Common myeloid progenitor, CD34-positive (primary cell): ENCODE measurements around the gene DZANK1.

Source experiments
- CTCF ChIA-PET: fragments of 350-600 bp; sonication (Branson Sonifier 250); formaldehyde crosslinking; loops from one replicate; lab custom pipeline; 2021; ENCODE audit warnings: antibody characterized with exemption; lab: Charles Lee
- POLR2A ChIA-PET: fragments of 350-600 bp; sonication (Branson Sonifier 250); formaldehyde crosslinking; loops from one replicate; lab custom pipeline; 2021; ENCODE audit warnings: antibody characterized with exemption; lab: Charles Lee
- DNase-seq, 3 donors: peaks; one replicate each; pipeline versions ENCODE4 v3.0.0 to v3.0.0-alpha.2; 2013
- H3K27ac ChIP-seq, 2 experiments: 1 replicate in 1 of 2; 2 replicates in 1 of 2; pipeline ENCODE4 v1.7.0; 2013; ENCODE audit warnings: inconsistent platforms in 2 of 2, low read length in 2 of 2, mild to moderate bottlenecking in 2 of 2, low read depth in 1 of 2, moderate library complexity in 1 of 2; ENCODE audit not compliant: severe bottlenecking in 2 of 2, insufficient read depth in 1 of 2, poor library complexity in 1 of 2
- H3K27me3 ChIP-seq, 5 experiments: replicated peaks in 2 of 5; 1 replicate in 3 of 5; 2 replicates in 2 of 5; pipeline versions ENCODE4 v1.6.1 to v1.7.0; 2013; ENCODE audit warnings: low read length in 4 of 5, mild to moderate bottlenecking in 2 of 5, moderate library complexity in 2 of 5, inconsistent platforms in 1 of 5; ENCODE audit not compliant: insufficient read depth in 5 of 5, control insufficient read depth in 4 of 5
- H3K36me3 ChIP-seq, 4 experiments: 1 replicate in 2 of 4; 2 replicates in 2 of 4; pipeline versions ENCODE4 v1.6.1 to v1.7.0; 2013; ENCODE audit warnings: low read length in 3 of 4, control low read depth in 1 of 4, mild to moderate bottlenecking in 1 of 4; ENCODE audit not compliant: control insufficient read depth in 4 of 4, insufficient read depth in 4 of 4
- H3K4me1 ChIP-seq, 4 experiments: 1 replicate in 3 of 4; 2 replicates in 1 of 4; pipeline versions ENCODE4 v1.6.1 to v1.7.1; 2013; ENCODE audit warnings: low read length in 3 of 4, mild to moderate bottlenecking in 3 of 4, control low read depth in 1 of 4, inconsistent platforms in 1 of 4, moderate library complexity in 1 of 4; ENCODE audit not compliant: control insufficient read depth in 4 of 4, insufficient read depth in 4 of 4; ENCODE audit errors: control extremely low read depth in 1 of 4
- H3K4me3 ChIP-seq, 7 experiments: 1 replicate in 4 of 7; 2 replicates in 3 of 7; pipeline versions ENCODE4 v1.5.1 to v1.7.0; 2013; ENCODE audit warnings: mild to moderate bottlenecking in 7 of 7, low read length in 6 of 7, moderate library complexity in 6 of 7, inconsistent platforms in 2 of 7, low read depth in 2 of 7, control low read depth in 1 of 7; ENCODE audit not compliant: insufficient read depth in 4 of 7, control insufficient read depth in 1 of 7; ENCODE audit errors: extremely low read depth in 1 of 7
- H3K9me3 ChIP-seq, 5 experiments: 1 replicate in 4 of 5; 2 replicates in 1 of 5; pipeline versions ENCODE4 v1.6.1 to v1.7.1; 2013; ENCODE audit warnings: low read length in 4 of 5, mild to moderate bottlenecking in 2 of 5, inconsistent platforms in 1 of 5, low read depth in 1 of 5, moderate library complexity in 1 of 5; ENCODE audit not compliant: control insufficient read depth in 4 of 5, insufficient read depth in 2 of 5; ENCODE audit errors: control extremely low read depth in 1 of 5
- WGBS: methylation state at CpG from one replicate; pipeline ENCODE4 v1.1.5; 2013; ENCODE audit not compliant: insufficient coverage; 5-methylcytosine and 5-hydroxymethylcytosine counted together

DZANK1 gene

GRCh38 chr20:18443886-18444285 is 22.9 kb downstream of the DZANK1 start:
- WGBS = 94% methylated on average over 4 of the region's 4 CpGs
- no peaks in the 10 kb centered on the region for H3K4me1 ChIP-seq
- ChIA-PET POLR2A (no interaction called here), CTCF (no interaction called here)
- no peak for DNase-seq
- no peak overlapping the region for H3K4me3 ChIP-seq
- no peaks in the 10 kb centered on the region for H3K27me3 ChIP-seq
- H3K27ac ChIP-seq = no peak overlapping the region
- H3K36me3 ChIP-seq = no peaks in the 10 kb centered on the region
- no peaks in the 10 kb centered on the region for H3K9me3 ChIP-seq

GRCh38 chr20:18440403-18440802 is 26.4 kb downstream of the DZANK1 start:
- H3K4me3 ChIP-seq = no peak overlapping the region
- 29% methylated on average over 1 of the region's 1 CpG for WGBS
- H3K36me3 ChIP-seq = no peaks in the 10 kb centered on the region
- H3K27ac ChIP-seq = no peak overlapping the region
- POLR2A ChIA-PET = no interaction called here
- no peak for DNase-seq
- H3K9me3 ChIP-seq = no peaks in the 10 kb centered on the region
- CTCF ChIA-PET = no interaction called here
- peaks cover 0 to 2% (median 0%) of the 10 kb centered on the region in 4 experiments for H3K4me1 ChIP-seq
- no peaks in the 10 kb centered on the region for H3K27me3 ChIP-seq

- WGBS = 40% methylated on average over 1 of the region's 2 CpGs
- Histone ChIP-seq H3K27ac (no peak overlapping the region), H3K36me3 (no peaks in the 10 kb centered on the region), H3K4me3 (no peak overlapping the region), H3K4me1 (peaks cover 0 to 2% (median 0%) of the 10 kb centered on the region in 4 experiments), H3K27me3 (no peaks in the 10 kb centered on the region), H3K9me3 (no peaks in the 10 kb centered on the region)
- ChIA-PET CTCF (interaction anchor here (0.8 kb wide), 1 partner anchor 30 kb away, joined by 3 read pairs; the partner anchor contains the start of gene DZANK1), POLR2A (no interaction called here)
- peak in 1 of 3 donors; percentile 15 for DNase-seq
Measured at GRCh38 chr20:18436847-18437246, 30.0 kb downstream of the DZANK1 start.

GRCh38 chr20:18431206-18431605 is 35.6 kb downstream of the DZANK1 start:
- H3K27me3 ChIP-seq = no peaks in the 10 kb centered on the region
- ChIA-PET POLR2A (no interaction called here), CTCF (no interaction called here)
- 98% methylated on average over 6 of the region's 6 CpGs for WGBS
- no peaks in the 10 kb centered on the region for H3K4me1 ChIP-seq
- no peaks in the 10 kb centered on the region for H3K36me3 ChIP-seq
- no peak for DNase-seq
- no peak overlapping the region for H3K27ac ChIP-seq
- no peaks in the 10 kb centered on the region for H3K9me3 ChIP-seq
- no peak overlapping the region for H3K4me3 ChIP-seq

GRCh38 chr20:18430172-18430826 is 36.5 kb downstream of the DZANK1 start:
- no peaks in the 10 kb centered on the region for H3K27me3 ChIP-seq
- no peak for DNase-seq
- no peak overlapping the region for H3K4me3 ChIP-seq
- ChIA-PET CTCF (interaction anchor here (1.2 kb wide), 1 partner anchor 159 kb away, joined by 3 read pairs; no protein-coding TSS in a partner anchor), POLR2A (no interaction called here)
- no peaks in the 10 kb centered on the region for H3K4me1 ChIP-seq
- no peak overlapping the region for H3K27ac ChIP-seq
- WGBS = 96% methylated on average over 3 of the region's 9 CpGs
- H3K36me3 ChIP-seq = no peaks in the 10 kb centered on the region
- no peaks in the 10 kb centered on the region for H3K9me3 ChIP-seq

GRCh38 chr20:18428490-18429173 is 38.2 kb downstream of the DZANK1 start:
- no peak overlapping the region for H3K4me3 ChIP-seq
- CTCF ChIA-PET = interaction anchor here (1.1 kb wide), 1 partner anchor 11 kb away, joined by 3 read pairs; no protein-coding TSS in a partner anchor
- 94% methylated on average over 3 of the region's 3 CpGs for WGBS
- POLR2A ChIA-PET = interaction anchor here (0.6 kb wide), 1 partner anchor 164 kb away, joined by 3 read pairs; no protein-coding TSS in a partner anchor
- no peaks in the 10 kb centered on the region for H3K36me3 ChIP-seq
- H3K27ac ChIP-seq = no peak overlapping the region
- H3K9me3 ChIP-seq = no peaks in the 10 kb centered on the region
- H3K4me1 ChIP-seq = no peaks in the 10 kb centered on the region
- no peak for DNase-seq
- H3K27me3 ChIP-seq = no peaks in the 10 kb centered on the region

- CTCF ChIA-PET = no interaction called here
- no CpG with 5 or more reads among the region's 2 CpGs for WGBS
- POLR2A ChIA-PET = no interaction called here
- no peak overlapping the region for H3K4me3 ChIP-seq
- no peak overlapping the region for H3K27ac ChIP-seq
- H3K27me3 ChIP-seq = no peaks in the 10 kb centered on the region
- H3K9me3 ChIP-seq = no peaks in the 10 kb centered on the region
- H3K4me1 ChIP-seq = no peaks in the 10 kb centered on the region
- H3K36me3 ChIP-seq = no peaks in the 10 kb centered on the region
- no peak for DNase-seq
Measured at GRCh38 chr20:18427214-18427613, 39.6 kb downstream of the DZANK1 start.
